Neural progenitor cell (in vitro differentiated cells): ENCODE results near the gene LMAN2. TPM values are rescaled to one million over a fixed set of nuclear protein-coding genes. Genes with fewer than 3 reads are reported as not detected.

Source experiments
- DNase-seq: peaks from one replicate; pipeline ENCODE4 v3.0.0-alpha.2; 2016; ENCODE audit warnings: low spot score
- H2AFZ ChIP-seq: fragments of 200-600 bp; sonication (generic); replicated peaks from 2 replicates; pipeline ENCODE4 v1.6.1; 2016; ENCODE audit warnings: antibody characterized with exemption
- H3F3A ChIP-seq: fragments of 200-600 bp; sonication (generic); 2 replicates; pipeline ENCODE4 v1.6.1; 2016; ENCODE audit warnings: antibody characterized with exemption, low read depth
- H3K27ac ChIP-seq: fragments of 200-600 bp; sonication (generic); 2 replicates; pipeline ENCODE4 v1.5.1; 2016; ENCODE audit warnings: mild to moderate bottlenecking
- H3K27me3 ChIP-seq: fragments of 200-600 bp; sonication (generic); 2 replicates; pipeline ENCODE4 v1.6.1; 2016; ENCODE audit warnings: mild to moderate bottlenecking, moderate library complexity
- H3K36me3 ChIP-seq: fragments of 200-600 bp; sonication (generic); 2 replicates; pipeline ENCODE4 v1.5.1; 2016
- H3K4me1 ChIP-seq: fragments of 200-600 bp; sonication (generic); 2 replicates; pipeline ENCODE4 v1.6.1; 2016; ENCODE audit warnings: mixed run types
- H3K4me2 ChIP-seq: fragments of 200-600 bp; sonication (generic); 2 replicates; pipeline ENCODE4 v1.6.1; 2016
- H3K4me3 ChIP-seq: fragments of 200-600 bp; sonication (generic); 2 replicates; pipeline ENCODE4 v1.5.1; 2016
- H3K79me2 ChIP-seq: fragments of 200-600 bp; sonication (generic); 2 replicates; pipeline ENCODE4 v1.6.1; 2016; ENCODE audit warnings: low read depth
- H3K9ac ChIP-seq: fragments of 200-600 bp; sonication (generic); 2 replicates; pipeline ENCODE4 v1.6.1; 2016
- H3K9me3 ChIP-seq: fragments of 200-600 bp; sonication (generic); 2 replicates; pipeline ENCODE4 v1.5.1; 2016; ENCODE audit warnings: low read depth
- H4K20me1 ChIP-seq: fragments of 200-600 bp; sonication (generic); 2 replicates; pipeline ENCODE4 v1.6.1; 2016; ENCODE audit warnings: low read depth
- H3K27ac Mint-ChIP-seq: 3 replicates; pipeline ENCODE4 v1.8.0; 2021; ENCODE audit warnings: mixed read lengths
- H3K27me3 Mint-ChIP-seq: 2 replicates; pipeline ENCODE4 v1.8.0; 2022; ENCODE audit warnings: low read depth, mild to moderate bottlenecking, inconsistent platforms, moderate library complexity, mixed read lengths; ENCODE audit not compliant: insufficient read depth
- H3K36me3 Mint-ChIP-seq: 3 replicates; pipeline ENCODE4 v1.8.0; 2021; ENCODE audit warnings: mixed read lengths
- H3K4me1 Mint-ChIP-seq: 3 replicates; pipeline ENCODE4 v1.8.0; 2021; ENCODE audit warnings: mixed read lengths
- H3K4me3 Mint-ChIP-seq: 3 replicates; pipeline ENCODE4 v1.8.0; 2021; ENCODE audit warnings: mild to moderate bottlenecking, moderate library complexity, mixed read lengths
- H3K9me3 Mint-ChIP-seq: 3 replicates; pipeline ENCODE4 v1.8.0; 2020; ENCODE audit warnings: mixed read lengths
- CTCF ChIP-seq: fragments of 200-600 bp; sonication (generic); IDR thresholded peaks from 2 replicates; pipeline ENCODE4 v1.5.1; 2017; ENCODE audit warnings: antibody characterized with exemption, mild to moderate bottlenecking
- EZH2 ChIP-seq: fragments of 200-600 bp; sonication (generic); IDR thresholded peaks from 2 replicates; pipeline ENCODE4 v1.6.1; 2017; ENCODE audit warnings: antibody characterized with exemption, mild to moderate bottlenecking, moderate library complexity
- EZH2phosphoT487 ChIP-seq: fragments of 200-600 bp; sonication (generic); IDR thresholded peaks from 2 replicates; pipeline ENCODE4 v1.6.1; 2017; ENCODE audit warnings: antibody characterized with exemption
- total RNA-seq: library from RNA; depleted of rRNA; stranded (reverse); fragments of >200 nt; gene quantifications from 2 replicates; pipeline ENCODE4 v1.2.3, GENCODE V29; 2015; ENCODE audit warnings: low replicate concordance

The LMAN2 gene
- total RNA-seq, 1 donor from 2014 or later = 96.5 TPM

GRCh38 chr5:177304392-177305119, 46.9 kb downstream of the LMAN2 start:
- TF ChIP-seq EZH2 (no peak), EZH2phosphoT487 (no peak), CTCF (no peak)
- DNase-seq = no peak
- no peaks in the 10 kb centered on the region for H3K27me3 Mint-ChIP-seq

GRCh38 chr5:177303925-177304391, 47.5 kb downstream of the LMAN2 start:
- H3K27me3 ChIP-seq = peaks cover 7% of the 10 kb centered on the region
- H3K9ac ChIP-seq = peak overlapping the region; percentile 90
- H3K4me3 Mint-ChIP-seq = peak overlapping the region; percentile 93
- H3K27me3 Mint-ChIP-seq = no peaks in the 10 kb centered on the region
- H3F3A ChIP-seq = peaks cover 44% of the 10 kb centered on the region
- peak overlapping the region; percentile 88 for H3K4me2 ChIP-seq
- no peaks in the 10 kb centered on the region for H3K9me3 ChIP-seq
- H4K20me1 ChIP-seq = peaks cover 48% of the 10 kb centered on the region
- H3K4me1 Mint-ChIP-seq = peaks cover 30% of the 10 kb centered on the region
- H3K27ac Mint-ChIP-seq = peak overlapping the region; percentile 2
- H3K4me1 ChIP-seq = no peaks in the 10 kb centered on the region
- H3K4me3 ChIP-seq = peak overlapping the region; percentile 96
- H3K79me2 ChIP-seq = peaks cover 22% of the 10 kb centered on the region
- H3K27ac ChIP-seq = no peak overlapping the region
- H3K36me3 Mint-ChIP-seq = peaks cover 25% of the 10 kb centered on the region
- DNase-seq = no peak
- TF ChIP-seq EZH2 = no peak
- TF ChIP-seq EZH2phosphoT487 = no peak
- no peak for TF ChIP-seq CTCF
- H3K36me3 ChIP-seq = no peaks in the 10 kb centered on the region
- peak overlapping the region; percentile 81 for H2AFZ ChIP-seq
- no peaks in the 10 kb centered on the region for H3K9me3 Mint-ChIP-seq

More at GRCh38 chr5:177304392-177305119, 46.9 kb downstream of the LMAN2 start:
- Mint-ChIP-seq H3K9me3 (no peaks in the 10 kb centered on the region), H3K4me3 (peak overlapping the region; percentile 93), H3K36me3 (peaks cover 26% of the 10 kb centered on the region), H3K4me1 (peaks cover 32% of the 10 kb centered on the region), H3K27ac (peak overlapping the region; percentile 2)
- Histone ChIP-seq H3K9me3 (no peaks in the 10 kb centered on the region), H3K27ac (no peak overlapping the region), H3K4me2 (peak overlapping the region; percentile 88), H3K27me3 (peaks cover 7% of the 10 kb centered on the region), H4K20me1 (peaks cover 48% of the 10 kb centered on the region), H3K36me3 (no peaks in the 10 kb centered on the region), H2AFZ (no peak overlapping the region), H3F3A (peaks cover 38% of the 10 kb centered on the region), H3K4me1 (no peaks in the 10 kb centered on the region), H3K4me3 (peak overlapping the region; percentile 96), H3K79me2 (peaks cover 22% of the 10 kb centered on the region), H3K9ac (peak overlapping the region; percentile 90)

- DNase-seq = peak; percentile 97
- Mint-ChIP-seq H3K27ac (peak within 1 kb of the TSS; percentile 2), H3K9me3 (no peaks in the 10 kb centered on the region), H3K36me3 (peaks cover 24% of the 10 kb centered on the region), H3K4me1 (peaks cover 27% of the 10 kb centered on the region), H3K4me3 (peak within 1 kb of the TSS; percentile 93), H3K27me3 (peaks cover 2% of the 10 kb centered on the region)
- Histone ChIP-seq H3K9ac (peak within 1 kb of the TSS; percentile 90), H4K20me1 (peaks cover 54% of the 10 kb centered on the region), H3K36me3 (no peaks in the 10 kb centered on the region), H3K9me3 (no peaks in the 10 kb centered on the region), H3K4me1 (no peaks in the 10 kb centered on the region), H3K4me3 (peak within 1 kb of the TSS; percentile 96), H3F3A (peaks cover 50% of the 10 kb centered on the region), H3K27me3 (peaks cover 7% of the 10 kb centered on the region), H3K79me2 (peaks cover 22% of the 10 kb centered on the region), H3K27ac (no peak within 1 kb of the TSS), H3K4me2 (peak within 1 kb of the TSS; percentile 88), H2AFZ (peak within 1 kb of the TSS; percentile 81)
- peak; percentile 49 for TF ChIP-seq EZH2
- peak; percentile 49 for TF ChIP-seq CTCF
- no peak for TF ChIP-seq EZH2phosphoT487
These were observed 48.1 kb downstream of the LMAN2 start, which contains the start of the genes PRELID1 and RAB24 for GRCh38 chr5:177303121-177303924. PRELID1 (plus strand) TSS chr5:177303799; CDS start chr5:177303986, 187 bp downstream. RAB24 (minus strand) TSS chr5:177303719; CDS start chr5:177303288, 431 bp downstream.
